ENCODE measurements around the gene NTRK3. TPM values are rescaled to one million over a fixed set of nuclear protein-coding genes. Genes with fewer than 3 reads are reported as not detected.
"Not testable (repeated sequence)": the region's sequence is repeated elsewhere in the genome, so short reads cannot be mapped to it uniquely, and the experiment has no call there.

Gene NTRK3
- total and polyA plus RNA-seq, 12 donors: 1.6 to 8.5 (median 3.3) TPM

DNA sequence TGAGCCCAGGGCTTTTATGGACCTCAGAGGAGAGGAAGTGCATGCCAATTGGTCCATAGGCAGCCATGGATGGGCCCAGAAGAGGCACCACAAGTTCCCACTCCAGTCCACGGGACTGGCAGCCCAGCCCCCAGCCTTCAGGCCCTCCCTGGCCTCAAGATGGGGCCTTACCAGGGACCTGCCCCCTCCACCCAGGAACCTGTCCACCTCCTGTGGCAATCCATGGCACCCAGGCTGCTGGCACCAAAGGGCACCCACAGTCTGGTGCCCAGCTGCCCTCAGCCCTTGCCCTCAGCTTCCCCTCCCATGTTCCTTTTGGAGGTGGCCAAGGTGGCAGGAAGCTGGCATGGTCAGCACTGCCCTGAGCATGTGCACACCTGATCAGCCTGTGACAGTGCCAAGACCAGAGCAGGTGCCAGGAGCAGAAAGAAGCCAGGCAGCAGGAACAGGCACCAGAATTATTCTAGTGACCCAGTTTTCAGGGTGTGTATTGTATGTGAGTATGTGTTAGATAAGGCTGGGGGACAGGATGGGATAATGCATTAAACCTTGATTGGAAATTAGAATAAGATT, 415.0 kb downstream of the NTRK3 start:
- no peak overlapping the region for H3K27ac ChIP-seq
- H3K9me3 ChIP-seq (replicated peaks in 1 of 3): no peaks in the 10 kb centered on the region
- no peaks in the 10 kb centered on the region for H3K4me1 ChIP-seq (replicated peaks in 1 of 2)
- no peak overlapping the region for H3K4me3 ChIP-seq
- WGBS, 4 donors: 63 to 100% methylated on average over 1 of the region's 1 CpG; no CpG with 5 or more reads in 2 of the 4 donors
- no peaks in the 10 kb centered on the region for H3K36me3 ChIP-seq (replicated peaks in 1 of 2)
- intact Hi-C loops (cut with DNase I): no loop called here
- H3K27me3 ChIP-seq: no peaks in the 10 kb centered on the region
- no peak for DNase-seq
- no peak for TF ChIP-seq POLR2A (IDR thresholded peaks at IDR 0.05)
- TF ChIP-seq, protein P1, sequence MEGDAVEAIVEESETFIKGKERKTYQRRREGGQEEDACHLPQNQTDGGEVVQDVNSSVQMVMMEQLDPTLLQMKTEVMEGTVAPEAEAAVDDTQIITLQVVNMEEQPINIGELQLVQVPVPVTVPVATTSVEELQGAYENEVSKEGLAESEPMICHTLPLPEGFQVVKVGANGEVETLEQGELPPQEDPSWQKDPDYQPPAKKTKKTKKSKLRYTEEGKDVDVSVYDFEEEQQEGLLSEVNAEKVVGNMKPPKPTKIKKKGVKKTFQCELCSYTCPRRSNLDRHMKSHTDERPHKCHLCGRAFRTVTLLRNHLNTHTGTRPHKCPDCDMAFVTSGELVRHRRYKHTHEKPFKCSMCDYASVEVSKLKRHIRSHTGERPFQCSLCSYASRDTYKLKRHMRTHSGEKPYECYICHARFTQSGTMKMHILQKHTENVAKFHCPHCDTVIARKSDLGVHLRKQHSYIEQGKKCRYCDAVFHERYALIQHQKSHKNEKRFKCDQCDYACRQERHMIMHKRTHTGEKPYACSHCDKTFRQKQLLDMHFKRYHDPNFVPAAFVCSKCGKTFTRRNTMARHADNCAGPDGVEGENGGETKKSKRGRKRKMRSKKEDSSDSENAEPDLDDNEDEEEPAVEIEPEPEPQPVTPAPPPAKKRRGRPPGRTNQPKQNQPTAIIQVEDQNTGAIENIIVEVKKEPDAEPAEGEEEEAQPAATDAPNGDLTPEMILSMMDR (IDR thresholded peaks at IDR 0.05): no peak

DNA sequence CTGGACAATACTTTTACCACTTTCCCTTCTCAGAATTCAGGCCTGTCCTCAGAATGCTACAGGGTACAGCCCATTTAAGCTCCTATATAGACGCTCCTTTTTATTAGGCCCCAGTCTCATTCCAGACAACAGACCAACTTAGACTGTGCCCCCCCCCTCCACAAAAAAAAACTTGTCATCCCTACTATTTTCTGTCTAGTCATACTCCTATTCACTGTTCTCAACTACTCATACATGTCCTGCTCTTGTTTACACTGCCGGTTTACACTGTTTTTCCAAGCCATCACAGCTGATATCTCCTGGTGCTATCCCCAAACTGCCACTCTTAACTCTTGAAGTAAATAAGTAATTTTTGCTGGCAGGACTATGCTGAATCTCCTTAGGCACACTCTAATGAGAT, 420.7 kb downstream of the NTRK3 start:
- H3K4me3 ChIP-seq; H3K27ac ChIP-seq; H3K36me3 ChIP-seq (replicated peaks in 1 of 2); DNase-seq; H3K9me3 ChIP-seq (replicated peaks in 1 of 3); H3K27me3 ChIP-seq; intact Hi-C loops (cut with DNase I); H3K4me1 ChIP-seq (replicated peaks in 1 of 2): not testable (repeated sequence)
- WGBS, 4 donors: 87 to 96% (median 92%) methylated on average over 1 to 2 of the region's 2 CpGs

DNA sequence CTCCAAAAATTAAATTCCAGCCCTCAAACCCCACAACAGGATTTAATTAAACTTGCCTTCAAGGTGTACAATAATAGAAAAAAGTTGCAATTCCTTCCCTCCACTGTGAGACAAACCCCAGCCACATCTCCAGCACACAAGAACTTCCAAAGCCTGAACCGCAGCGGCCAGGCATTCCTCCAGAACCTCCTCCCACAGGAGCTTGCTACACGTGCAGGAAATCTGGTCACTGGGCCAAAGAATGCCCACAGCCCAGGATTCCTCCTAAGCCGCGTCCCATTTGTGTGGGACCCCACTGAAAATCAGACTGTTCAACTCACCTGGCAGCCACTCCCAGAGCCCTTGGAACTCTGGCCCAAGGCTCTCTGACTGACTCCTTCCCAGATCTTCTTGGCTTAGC, 423.2 kb downstream of the NTRK3 start:
- H3K27ac ChIP-seq; H3K27me3 ChIP-seq; H3K36me3 ChIP-seq (replicated peaks in 1 of 2); H3K4me3 ChIP-seq; DNase-seq; H3K4me1 ChIP-seq (replicated peaks in 1 of 2); intact Hi-C loops (cut with DNase I); H3K9me3 ChIP-seq (replicated peaks in 1 of 3): not testable (repeated sequence)
- 80 to 89% (median 82%) methylated on average over 5 of the region's 5 CpGs for WGBS, 4 donors

DNA sequence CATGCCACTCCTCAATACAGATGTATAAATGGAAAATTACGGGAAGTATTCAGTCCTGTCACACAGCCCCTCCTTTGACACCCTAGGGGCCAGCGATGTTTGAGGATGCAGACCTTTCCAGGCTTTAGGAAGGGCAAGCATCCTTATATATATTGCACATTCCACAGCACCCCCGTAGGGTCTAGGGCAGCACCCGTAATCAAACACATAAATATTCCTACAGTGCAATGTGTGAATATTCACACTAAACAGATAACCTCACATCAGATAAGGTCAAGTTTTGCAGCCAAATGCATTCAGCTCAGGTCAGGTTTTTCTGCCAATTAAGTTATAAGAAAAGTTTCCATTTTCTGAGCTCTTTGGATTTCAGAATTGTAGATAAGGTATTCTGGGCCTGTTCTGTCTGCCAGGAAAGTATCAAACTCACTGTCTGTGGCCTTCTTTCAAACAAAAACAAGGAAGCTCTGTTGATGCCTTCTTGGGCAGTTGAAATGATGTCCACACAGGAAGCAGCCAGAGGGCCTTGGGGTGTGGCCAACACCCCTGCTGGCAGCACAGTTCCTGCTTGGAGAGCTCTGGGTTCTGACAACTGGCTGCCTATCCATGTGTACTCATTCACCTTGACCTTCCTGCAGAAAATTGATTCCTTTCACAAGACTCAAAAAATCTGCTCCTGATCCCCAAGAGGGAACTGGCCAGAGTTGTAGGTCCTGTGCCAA, 427.0 kb downstream of the NTRK3 start:
- Histone ChIP-seq H3K4me3 (no peak overlapping the region), H3K4me1 (replicated peaks in 1 of 2) (no peaks in the 10 kb centered on the region), H3K27ac (no peak overlapping the region), H3K9me3 (replicated peaks in 1 of 3) (no peaks in the 10 kb centered on the region), H3K36me3 (replicated peaks in 1 of 2) (no peaks in the 10 kb centered on the region), H3K27me3 (no peaks in the 10 kb centered on the region)
- TF ChIP-seq, protein P1 (IDR thresholded peaks at IDR 0.05): no peak
- no peak for TF ChIP-seq POLR2A (IDR thresholded peaks at IDR 0.05)
- peak in 3 of 7 donors; percentile 30 to 51 (median 34) for DNase-seq
- WGBS, 4 donors: 64 to 76% (median 74%) methylated on average over 4 of the region's 4 CpGs
- intact Hi-C loops (cut with DNase I): no loop called here

DNA sequence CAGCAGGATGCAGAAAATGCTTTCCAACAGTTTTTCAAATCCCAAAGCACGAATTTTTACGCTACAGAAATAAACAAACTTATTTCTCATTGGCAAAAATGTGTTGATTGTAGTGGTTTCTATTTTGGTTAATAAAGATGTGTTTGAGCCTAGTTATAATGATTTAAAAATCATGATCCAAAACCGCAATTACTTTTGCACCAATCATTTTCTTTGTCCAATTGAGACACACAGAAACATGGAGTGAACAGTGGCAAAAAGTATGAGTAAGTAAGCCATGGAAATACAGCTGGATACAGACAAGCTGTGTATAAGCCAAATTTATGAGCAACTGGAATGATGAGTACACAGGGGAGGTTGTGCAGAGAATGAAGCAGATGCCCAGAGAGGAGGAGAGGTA, 427.9 kb downstream of the NTRK3 start:
- no peak for DNase-seq
- TF ChIP-seq, protein P1 (IDR thresholded peaks at IDR 0.05): no peak
- TF ChIP-seq POLR2A (IDR thresholded peaks at IDR 0.05): no peak
- Histone ChIP-seq H3K4me3 (no peak overlapping the region), H3K4me1 (replicated peaks in 1 of 2) (no peaks in the 10 kb centered on the region), H3K36me3 (replicated peaks in 1 of 2) (no peaks in the 10 kb centered on the region), H3K27ac (no peak overlapping the region), H3K9me3 (replicated peaks in 1 of 3) (no peaks in the 10 kb centered on the region), H3K27me3 (no peaks in the 10 kb centered on the region)
- 69 to 84% (median 80%) methylated on average over 3 of the region's 3 CpGs for WGBS, 4 donors
- intact Hi-C loops (cut with DNase I): no loop called here
